H9 (cell line): ENCODE data around the gene CD2BP2. TPM values are rescaled to one million over a fixed set of nuclear protein-coding genes. Genes with fewer than 3 reads are reported as not detected.

Experiments used
- DNase-seq: peaks from one replicate; pipeline ENCODE4 v3.0.0-alpha.2; 2017
- H2AFZ ChIP-seq: one replicate; pipeline ENCODE4 v1.6.1; 2013; ENCODE audit warnings: mild to moderate bottlenecking, low read length, control low read depth, moderate library complexity
- H2AK5ac ChIP-seq: 2 replicates; pipeline ENCODE4 v1.6.1; 2013; ENCODE audit warnings: low read length, control low read depth, mixed read lengths; ENCODE audit not compliant: insufficient read length
- H2BK120ac ChIP-seq: one replicate; pipeline ENCODE4 v1.6.1; 2013; ENCODE audit warnings: low read depth, mild to moderate bottlenecking, low read length, control low read depth, inconsistent platforms; ENCODE audit not compliant: poor library complexity, severe bottlenecking
- H2BK12ac ChIP-seq: 2 replicates; pipeline ENCODE4 v1.6.1; 2013; ENCODE audit warnings: low read length, control low read depth, mixed read lengths, low read depth; ENCODE audit not compliant: insufficient read length
- H2BK15ac ChIP-seq: 2 replicates; pipeline ENCODE4 v1.6.1; 2013; ENCODE audit warnings: low read depth, low read length, control low read depth
- H2BK20ac ChIP-seq: one replicate; pipeline ENCODE4 v1.6.1; 2013; ENCODE audit warnings: low read depth, mild to moderate bottlenecking, low read length, control low read depth, inconsistent platforms; ENCODE audit not compliant: poor library complexity, severe bottlenecking
- H2BK5ac ChIP-seq: 2 replicates; pipeline ENCODE4 v1.6.1; 2013; ENCODE audit warnings: low read length, control low read depth, mixed read lengths; ENCODE audit not compliant: insufficient read length
- H3K14ac ChIP-seq: 2 replicates; pipeline ENCODE4 v1.6.1; 2013; ENCODE audit warnings: low read length, control low read depth; ENCODE audit not compliant: insufficient read depth
- H3K18ac ChIP-seq: 2 replicates; pipeline ENCODE4 v1.6.1; 2013; ENCODE audit warnings: low read depth, mild to moderate bottlenecking, mixed read lengths, low read length, control low read depth; ENCODE audit not compliant: insufficient read length
- H3K23ac ChIP-seq: 2 replicates; pipeline ENCODE4 v1.6.1; 2013; ENCODE audit warnings: low read length, control low read depth, mixed read lengths, low read depth; ENCODE audit not compliant: insufficient read length
- H3K23me2 ChIP-seq: 2 replicates; pipeline ENCODE4 v1.6.1; 2013; ENCODE audit warnings: low read depth, mild to moderate bottlenecking, mixed read lengths, low read length, control low read depth; ENCODE audit not compliant: insufficient read length, poor library complexity, severe bottlenecking
- H3K27ac ChIP-seq: 2 replicates; pipeline ENCODE4 v1.5.1; 2013; ENCODE audit warnings: low read length, control low read depth, mixed read lengths, low read depth; ENCODE audit not compliant: insufficient read length
- H3K27me3 ChIP-seq: 2 replicates; pipeline ENCODE4 v1.6.1; 2013; ENCODE audit warnings: low read length, control low read depth, inconsistent platforms; ENCODE audit not compliant: insufficient read depth
- H3K4ac ChIP-seq: 2 replicates; pipeline ENCODE4 v1.6.1; 2013; ENCODE audit warnings: low read depth, mild to moderate bottlenecking, control low read depth, inconsistent platforms, low read length, moderate library complexity
- H3K4me1 ChIP-seq: 2 replicates; pipeline ENCODE4 v1.6.1; 2013; ENCODE audit warnings: low read length, control low read depth, inconsistent platforms; ENCODE audit not compliant: insufficient read depth
- H3K4me2 ChIP-seq: 2 replicates; pipeline ENCODE4 v1.6.1; 2013; ENCODE audit warnings: low read length, control low read depth, mixed read lengths; ENCODE audit not compliant: insufficient read length, insufficient read depth
- H3K56ac ChIP-seq: 2 replicates; pipeline ENCODE4 v1.6.1; 2013; ENCODE audit warnings: low read depth, mild to moderate bottlenecking, mixed read lengths, low read length, control low read depth; ENCODE audit not compliant: insufficient read length
- H3K79me1 ChIP-seq: 2 replicates; pipeline ENCODE4 v1.6.1; 2013; ENCODE audit warnings: low read depth, mild to moderate bottlenecking, moderate library complexity, low read length, control low read depth, inconsistent platforms; ENCODE audit not compliant: insufficient read depth, poor library complexity, severe bottlenecking
- H3K79me2 ChIP-seq: 2 replicates; pipeline ENCODE4 v1.6.1; 2013; ENCODE audit warnings: low read length, control low read depth, inconsistent platforms; ENCODE audit not compliant: insufficient read depth
- H3K9ac ChIP-seq: 2 replicates; pipeline ENCODE4 v1.6.1; 2013; ENCODE audit warnings: low read length, control low read depth, mixed read lengths; ENCODE audit not compliant: insufficient read length; ENCODE audit errors: extremely low read depth
- H3K9me3 ChIP-seq: one replicate; pipeline ENCODE4 v1.6.1; 2013; ENCODE audit warnings: low read depth, low read length, inconsistent platforms; ENCODE audit not compliant: control insufficient read depth
- H3T11ph ChIP-seq: one replicate; pipeline ENCODE4 v1.6.1; 2013; ENCODE audit warnings: mild to moderate bottlenecking, low read length, control low read depth, inconsistent platforms
- H4K20me1 ChIP-seq: one replicate; pipeline ENCODE4 v1.6.1; 2013; ENCODE audit not compliant: control insufficient read depth, insufficient read length, insufficient read depth
- H4K5ac ChIP-seq: 2 replicates; pipeline ENCODE4 v1.6.1; 2013; ENCODE audit warnings: low read depth, mild to moderate bottlenecking, mixed read lengths, low read length, control low read depth; ENCODE audit not compliant: insufficient read length
- H4K8ac ChIP-seq: replicated peaks from 2 replicates; pipeline ENCODE4 v1.6.1; 2013; ENCODE audit warnings: low read length, control low read depth, mixed read lengths, low read depth; ENCODE audit not compliant: insufficient read length
- H4K91ac ChIP-seq: 2 replicates; pipeline ENCODE4 v1.6.1; 2013; ENCODE audit warnings: low read depth, mild to moderate bottlenecking, moderate library complexity, mixed read lengths, low read length, control low read depth; ENCODE audit not compliant: insufficient read length
- H3K27ac Mint-ChIP-seq, 3 experiments: 2 replicates in 2 of 3; 3 replicates in 1 of 3; pipeline ENCODE4 v1.8.0; 2020 to 2021; ENCODE audit warnings: mixed read lengths in 3 of 3, mild to moderate bottlenecking in 1 of 3, moderate library complexity in 1 of 3
- H3K27me3 Mint-ChIP-seq: 2 replicates; pipeline ENCODE4 v1.8.0; 2021; ENCODE audit warnings: low read depth, mild to moderate bottlenecking, moderate library complexity, mixed read lengths
- H3K36me3 Mint-ChIP-seq, 3 experiments: 2 replicates in 2 of 3; 3 replicates in 1 of 3; pipeline ENCODE4 v1.8.0; 2020 to 2021; ENCODE audit warnings: low read depth in 3 of 3, mixed read lengths in 3 of 3; ENCODE audit not compliant: insufficient read depth in 1 of 3
- H3K4me1 Mint-ChIP-seq, 2 experiments: 2 replicates each; pipeline ENCODE4 v1.8.0; 2020; ENCODE audit warnings: mixed read lengths in 2 of 2
- H3K4me3 Mint-ChIP-seq, 2 experiments: 2 replicates in 1 of 2; 3 replicates in 1 of 2; pipeline ENCODE4 v1.8.0; 2020 to 2021; ENCODE audit warnings: mild to moderate bottlenecking in 2 of 2, mixed read lengths in 2 of 2, moderate library complexity in 1 of 2
- H3K9me3 Mint-ChIP-seq, 2 experiments: 2 replicates in 1 of 2; 3 replicates in 1 of 2; pipeline ENCODE4 v1.8.0; 2020; ENCODE audit warnings: mild to moderate bottlenecking in 2 of 2, mixed read lengths in 2 of 2, moderate library complexity in 1 of 2
- WGBS: extraction: QIAGEN DNeasy Blood & Tissue Kit; methylation state at CpG from one replicate; pipeline ENCODE4 v1.1.7; 2013; ENCODE audit warnings: missing lambda C conversion rate, low lambda C conversion rate, mixed read lengths; ENCODE audit not compliant: insufficient read length; ENCODE audit errors: extremely low coverage; 5-methylcytosine and 5-hydroxymethylcytosine counted together
- total RNA-seq: library from RNA; stranded (reverse); gene quantifications from 2 replicates; pipeline ENCODE4 v1.2.1, GENCODE V29; 2021
- TF ChIP-seq, protein P1 (sequence below): fragments of 200-600 bp; sonication (generic); conservative IDR thresholded peaks from 3 replicates; pipeline ENCODE4 v1.8.0; 2021; ENCODE audit warnings: antibody characterized with exemption, mild to moderate bottlenecking

Gene CD2BP2
- total RNA-seq, 1 experiment from 2014 or later, result 90.1 TPM

DNA sequence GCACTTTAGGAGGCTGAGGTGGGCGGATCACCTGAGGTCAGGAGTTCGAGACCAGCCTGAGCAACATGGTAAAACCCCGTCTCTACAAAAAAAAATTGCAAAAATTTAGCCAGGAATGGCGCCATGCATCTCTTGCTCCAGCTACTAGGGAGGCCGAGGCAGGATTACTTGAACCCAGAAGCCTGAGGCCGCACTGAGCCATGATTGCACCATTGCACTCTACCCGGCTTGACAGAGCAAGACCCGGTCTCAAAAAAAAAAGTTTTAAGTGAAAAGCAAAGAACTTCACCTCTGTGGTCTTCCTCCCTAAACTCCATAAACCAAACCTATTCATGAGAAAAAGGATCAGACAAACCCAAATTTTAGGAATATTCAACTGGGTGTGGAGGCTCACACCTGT is 7.0 kb downstream of the CD2BP2 start:
- no peak overlapping the region for H3K18ac ChIP-seq
- H3K79me1 ChIP-seq, result no peaks in the 10 kb centered on the region
- H3K27ac ChIP-seq, result no peak overlapping the region
- no peak overlapping the region for H3K4me2 ChIP-seq
- H2BK15ac ChIP-seq, result no peak overlapping the region
- no peaks in the 10 kb centered on the region for H4K20me1 ChIP-seq
- H3T11ph ChIP-seq, result no peak overlapping the region
- Mint-ChIP-seq H3K4me1 (no peaks in the 10 kb centered on the region), H3K9me3 (no peaks in the 10 kb centered on the region), H3K36me3 (peaks cover 17 to 38% (median 31%) of the 10 kb centered on the region in 3 experiments; a peak in 6 of 7 replicates), H3K27ac (no peak overlapping the region), H3K4me3 (no peak overlapping the region), H3K27me3 (no peaks in the 10 kb centered on the region; the same call in 1 of the 2 replicates)
- no peak overlapping the region for H3K4ac ChIP-seq
- no peaks in the 10 kb centered on the region for H3K27me3 ChIP-seq
- TF ChIP-seq, protein P1, sequence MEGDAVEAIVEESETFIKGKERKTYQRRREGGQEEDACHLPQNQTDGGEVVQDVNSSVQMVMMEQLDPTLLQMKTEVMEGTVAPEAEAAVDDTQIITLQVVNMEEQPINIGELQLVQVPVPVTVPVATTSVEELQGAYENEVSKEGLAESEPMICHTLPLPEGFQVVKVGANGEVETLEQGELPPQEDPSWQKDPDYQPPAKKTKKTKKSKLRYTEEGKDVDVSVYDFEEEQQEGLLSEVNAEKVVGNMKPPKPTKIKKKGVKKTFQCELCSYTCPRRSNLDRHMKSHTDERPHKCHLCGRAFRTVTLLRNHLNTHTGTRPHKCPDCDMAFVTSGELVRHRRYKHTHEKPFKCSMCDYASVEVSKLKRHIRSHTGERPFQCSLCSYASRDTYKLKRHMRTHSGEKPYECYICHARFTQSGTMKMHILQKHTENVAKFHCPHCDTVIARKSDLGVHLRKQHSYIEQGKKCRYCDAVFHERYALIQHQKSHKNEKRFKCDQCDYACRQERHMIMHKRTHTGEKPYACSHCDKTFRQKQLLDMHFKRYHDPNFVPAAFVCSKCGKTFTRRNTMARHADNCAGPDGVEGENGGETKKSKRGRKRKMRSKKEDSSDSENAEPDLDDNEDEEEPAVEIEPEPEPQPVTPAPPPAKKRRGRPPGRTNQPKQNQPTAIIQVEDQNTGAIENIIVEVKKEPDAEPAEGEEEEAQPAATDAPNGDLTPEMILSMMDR, result no peak
- no peak overlapping the region for H3K9ac ChIP-seq
- no peak overlapping the region for H3K14ac ChIP-seq
- H3K9me3 ChIP-seq, result no peaks in the 10 kb centered on the region
- no peak for DNase-seq
- no peak overlapping the region for H2AFZ ChIP-seq
- H2BK20ac ChIP-seq, result no peak overlapping the region
- no CpG with 5 or more reads among the region's 8 CpGs for WGBS
- no peak overlapping the region for H2AK5ac ChIP-seq
- no peak overlapping the region for H2BK120ac ChIP-seq
- H4K5ac ChIP-seq, result no peak overlapping the region
- H3K56ac ChIP-seq, result no peak overlapping the region
- H3K23ac ChIP-seq, result no peak overlapping the region
- H3K79me2 ChIP-seq, result no peaks in the 10 kb centered on the region
- no peaks in the 10 kb centered on the region for H3K23me2 ChIP-seq
- no peak overlapping the region for H2BK5ac ChIP-seq
- H2BK12ac ChIP-seq, result no peak overlapping the region
- no peak overlapping the region for H4K91ac ChIP-seq
- H4K8ac ChIP-seq, result no peak overlapping the region
- H3K4me1 ChIP-seq, result no peaks in the 10 kb centered on the region
